H1 (cell line): ENCODE measurements around the gene DCUN1D3. TPM values are rescaled to one million over a fixed set of nuclear protein-coding genes. Genes with fewer than 3 reads are reported as not detected.
"Not testable (repeated sequence)": the region's sequence is repeated elsewhere in the genome, so short reads cannot be mapped to it uniquely, and the experiment has no call there.

Experiments
- CTCF ChIA-PET: fragments of 300-600 bp; sonication (Branson Sonifier 250); formaldehyde crosslinking; loops from one replicate; lab custom pipeline; 2021; ENCODE audit not compliant: partially characterized antibody; lab: Charles Lee
- POLR2A ChIA-PET: fragments of 300-600 bp; sonication (Branson Sonifier 250); formaldehyde crosslinking; loops from one replicate; lab custom pipeline; 2021; ENCODE audit warnings: inconsistent platforms; ENCODE audit not compliant: partially characterized antibody; lab: Charles Lee
- DNase-seq, 2 experiments: peaks; one replicate each; pipeline versions ENCODE4 v3.0.0 to v3.0.0-alpha.2; 2010 to 2022; ENCODE audit warnings: low spot score in 2 of 2, low read depth in 1 of 2, mixed read lengths in 1 of 2
- FAIRE-seq: peaks from 2 replicates; lab custom pipeline; 2011; peaks lifted over from hg19 to GRCh38; lab: Jason Lieb, UNC
- H2AFZ ChIP-seq: 2 replicates; pipeline ENCODE4 v1.8.1; 2012; ENCODE audit warnings: low read length, inconsistent platforms
- H2AK5ac ChIP-seq: 2 replicates; pipeline ENCODE4 v1.6.1; 2013; ENCODE audit warnings: low read depth, low read length
- H2BK120ac ChIP-seq: replicated peaks from 2 replicates; pipeline ENCODE3; 2013; ENCODE audit warnings: low read depth, low read length, inconsistent platforms
- H2BK12ac ChIP-seq: 2 replicates; pipeline ENCODE4 v1.6.1; 2013; ENCODE audit warnings: low read depth, low read length
- H2BK15ac ChIP-seq: 2 replicates; pipeline ENCODE4 v1.6.1; 2013; ENCODE audit warnings: low read length
- H2BK20ac ChIP-seq: 2 replicates; pipeline ENCODE4 v1.6.1; 2013; ENCODE audit warnings: low read length
- H2BK5ac ChIP-seq: 2 replicates; pipeline ENCODE4 v1.6.1; 2013; ENCODE audit warnings: low read depth, low read length
- H3K14ac ChIP-seq: 2 replicates; pipeline ENCODE4 v1.6.1; 2013; ENCODE audit warnings: inconsistent platforms; ENCODE audit not compliant: insufficient read length
- H3K18ac ChIP-seq: 2 replicates; pipeline ENCODE4 v1.6.1; 2013; ENCODE audit warnings: low read length; ENCODE audit errors: extremely low read depth
- H3K23ac ChIP-seq: 2 replicates; pipeline ENCODE4 v1.6.1; 2013; ENCODE audit warnings: inconsistent platforms; ENCODE audit not compliant: insufficient read length
- H3K23me2 ChIP-seq: 2 replicates; pipeline ENCODE4 v1.6.1; 2013; ENCODE audit warnings: low read depth, low read length
- H3K27ac ChIP-seq: 2 replicates; pipeline ENCODE4 v1.6.1; 2011; ENCODE audit warnings: low read depth, low read length, inconsistent platforms
- H3K27me3 ChIP-seq, 4 experiments: replicated peaks in 1 of 4; 1 replicate in 1 of 4; 2 replicates in 3 of 4; pipeline versions ENCODE4 v1.6.1 to v1.8.1; 2011 to 2013; ENCODE audit warnings: low read length in 3 of 4, mild to moderate bottlenecking in 3 of 4, inconsistent platforms in 2 of 4, mixed read lengths in 2 of 4, moderate library complexity in 1 of 4; ENCODE audit not compliant: control insufficient read depth in 3 of 4, insufficient read depth in 3 of 4; ENCODE audit errors: extremely low read depth in 1 of 4
- H3K36me3 ChIP-seq, 4 experiments: 2 replicates each; pipeline versions ENCODE4 v1.6.1 to v1.8.1; 2011 to 2013; ENCODE audit warnings: mild to moderate bottlenecking in 4 of 4, low read length in 3 of 4, moderate library complexity in 2 of 4, control low read depth in 1 of 4, inconsistent platforms in 1 of 4; ENCODE audit not compliant: insufficient read depth in 4 of 4, control insufficient read depth in 2 of 4
- H3K4ac ChIP-seq: replicated peaks from 2 replicates; pipeline ENCODE3; 2013; ENCODE audit warnings: low read length, low read depth, mixed read lengths, inconsistent platforms; ENCODE audit not compliant: insufficient read length
- H3K4me1 ChIP-seq, 4 experiments: replicated peaks in 1 of 4; 1 replicate in 1 of 4; 2 replicates in 3 of 4; pipeline versions ENCODE4 v1.6.1 to v1.8.1; 2011 to 2013; ENCODE audit warnings: low read length in 3 of 4, inconsistent platforms in 2 of 4, mixed read lengths in 1 of 4; ENCODE audit not compliant: insufficient read depth in 4 of 4, control insufficient read depth in 3 of 4
- H3K4me2 ChIP-seq, 2 experiments: 2 replicates each; pipeline versions ENCODE4 v1.6.1 to v1.8.1; 2011 to 2013; ENCODE audit warnings: low read depth in 2 of 2, low read length in 2 of 2, control low read depth in 1 of 2, inconsistent platforms in 1 of 2, mild to moderate bottlenecking in 1 of 2; ENCODE audit not compliant: insufficient read depth in 1 of 2
- H3K4me3 ChIP-seq, 4 experiments: fragments of 200-600, 300-600 bp in 1 of 4; sonication (generic), shearing (Covaris generic), sonication (Bioruptor Twin) in 1 of 4; 2 replicates each; pipeline versions ENCODE4 v1.5.1 to v1.8.1; 2011 to 2016; ENCODE audit warnings: low read length in 4 of 4, low read depth in 3 of 4, control low read depth in 2 of 4, inconsistent platforms in 2 of 4, mild to moderate bottlenecking in 2 of 4, mixed read lengths in 1 of 4, moderate library complexity in 1 of 4; ENCODE audit not compliant: insufficient read depth in 2 of 4; ENCODE audit errors: extremely low read depth in 1 of 4
- H3K56ac ChIP-seq: replicated peaks from 2 replicates; pipeline ENCODE3; 2013; ENCODE audit warnings: low read depth, mild to moderate bottlenecking, mixed read lengths, low read length, inconsistent platforms; ENCODE audit not compliant: insufficient read length
- H3K79me1 ChIP-seq: 2 replicates; pipeline ENCODE4 v1.6.1; 2013; ENCODE audit warnings: low read depth, low read length, control low read depth
- H3K79me2 ChIP-seq, 2 experiments: 2 replicates each; pipeline versions ENCODE4 v1.6.1 to v1.8.1; 2012 to 2013; ENCODE audit warnings: low read length in 2 of 2, mild to moderate bottlenecking in 2 of 2, inconsistent platforms in 1 of 2; ENCODE audit not compliant: insufficient read depth in 2 of 2, control insufficient read depth in 1 of 2
- H3K9ac ChIP-seq, 4 experiments: replicated peaks in 1 of 4; 1 replicate in 1 of 4; 2 replicates in 3 of 4; pipeline versions ENCODE4 v1.6.1 to v1.8.1; 2011 to 2013; ENCODE audit warnings: low read depth in 3 of 4, low read length in 3 of 4, control low read depth in 2 of 4, mild to moderate bottlenecking in 2 of 4, moderate library complexity in 2 of 4, inconsistent platforms in 1 of 4; ENCODE audit errors: extremely low read depth in 1 of 4
- H3K9me3 ChIP-seq, 2 experiments: 2 replicates each; pipeline versions ENCODE4 v1.6.1 to v1.8.1; 2012 to 2013; ENCODE audit warnings: mild to moderate bottlenecking in 2 of 2, moderate library complexity in 2 of 2, control low read depth in 1 of 2, inconsistent platforms in 1 of 2, low read depth in 1 of 2, low read length in 1 of 2, mixed read lengths in 1 of 2; ENCODE audit not compliant: insufficient read depth in 2 of 2
- H4K20me1 ChIP-seq, 2 experiments: replicated peaks in 1 of 2; 2 replicates each; pipeline versions ENCODE3 to v1.8.1; 2011 to 2013; ENCODE audit warnings: inconsistent platforms in 2 of 2, low read length in 2 of 2, mild to moderate bottlenecking in 1 of 2; ENCODE audit not compliant: insufficient read depth in 2 of 2, control insufficient read depth in 1 of 2
- H4K5ac ChIP-seq: 2 replicates; pipeline ENCODE4 v1.6.1; 2013; ENCODE audit warnings: low read length, low read depth, mixed read lengths, inconsistent platforms; ENCODE audit not compliant: insufficient read length
- H4K8ac ChIP-seq: 2 replicates; pipeline ENCODE4 v1.8.0; 2013; ENCODE audit warnings: mild to moderate bottlenecking, moderate library complexity, low read length, inconsistent platforms; ENCODE audit not compliant: insufficient read depth; ENCODE audit errors: extremely low read depth
- H4K91ac ChIP-seq: replicated peaks from 2 replicates; pipeline ENCODE3; 2013; ENCODE audit warnings: low read length, mixed read lengths, inconsistent platforms; ENCODE audit not compliant: insufficient read length
- CBX8 ChIP-seq: fragments of 300-800, 300-1000 bp; sonication (generic); IDR thresholded peaks from 2 replicates; pipeline ENCODE4 v1.7.1; 2016; ENCODE audit warnings: low read depth, low read length, borderline replicate concordance
- SAP30 ChIP-seq: fragments of 300-600 bp; sonication (generic); IDR thresholded peaks from 2 replicates; pipeline ENCODE4 v1.7.1; 2012; ENCODE audit warnings: low read length, moderate library complexity, mild to moderate bottlenecking, inconsistent platforms; ENCODE audit not compliant: insufficient read depth, insufficient replicate concordance
- WGBS, 2 experiments: shearing (Covaris generic) in 1 of 2; methylation state at CpG; one replicate each; pipeline versions ENCODE4 v1.1.6 to v1.1.7; 2013 to 2015; ENCODE audit warnings: low lambda C conversion rate in 2 of 2, mixed read lengths in 2 of 2, inconsistent platforms in 1 of 2, low coverage in 1 of 2, missing lambda C conversion rate in 1 of 2; ENCODE audit not compliant: insufficient replicate concordance in 2 of 2, insufficient coverage in 1 of 2, insufficient read length in 1 of 2; ENCODE audit errors: extremely low coverage in 1 of 2, missing lambda C conversion rate in 1 of 2; 5-methylcytosine and 5-hydroxymethylcytosine counted together
- polyA plus RNA-seq, 7 experiments: library from polyadenylated mRNA; depleted of rRNA in 3 of 7; stranded (reverse) in 5 of 7; unstranded in 2 of 7; fragments of >200 nt in 5 of 7; fragments of 200-250 nt in 2 of 7; gene quantifications; 1 replicate in 5 of 7; 2 replicates in 1 of 7; 4 replicates in 1 of 7; pipeline versions ENCODE4 v1.2.1 to v1.2.3, GENCODE V29; 2011 to 2013; ENCODE audit warnings: missing spikeins in 2 of 7, mixed read lengths in 2 of 7
- total RNA-seq: library from RNA; stranded (reverse); fragmentation: NEBNext Ultra II Directional; extraction: Animal tissue kit (Norgen Biotek cat#: 25700); gene quantifications from 2 replicates; pipeline ENCODE4 v1.2.1, GENCODE V29; 2021
- TF ChIP-seq, protein P1 (sequence below): IDR thresholded peaks from 2 replicates; pipeline ENCODE4 v1.6.1; 2012; ENCODE audit warnings: inconsistent platforms

DCUN1D3 gene
- total and polyA plus RNA-seq, 2 of the 8 experiments (the other 6 are each of a cell fraction or from before 2014, with no cell fraction given) = 3.5 to 18.2 TPM

GRCh38 chr16:20946015-20946629, 46.0 kb upstream of the DCUN1D3 start (continued):
- no peak for TF ChIP-seq CBX8
- TF ChIP-seq, protein P1, sequence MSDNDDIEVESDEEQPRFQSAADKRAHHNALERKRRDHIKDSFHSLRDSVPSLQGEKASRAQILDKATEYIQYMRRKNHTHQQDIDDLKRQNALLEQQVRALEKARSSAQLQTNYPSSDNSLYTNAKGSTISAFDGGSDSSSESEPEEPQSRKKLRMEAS = no peak
- TF ChIP-seq SAP30 = no peak

DNA sequence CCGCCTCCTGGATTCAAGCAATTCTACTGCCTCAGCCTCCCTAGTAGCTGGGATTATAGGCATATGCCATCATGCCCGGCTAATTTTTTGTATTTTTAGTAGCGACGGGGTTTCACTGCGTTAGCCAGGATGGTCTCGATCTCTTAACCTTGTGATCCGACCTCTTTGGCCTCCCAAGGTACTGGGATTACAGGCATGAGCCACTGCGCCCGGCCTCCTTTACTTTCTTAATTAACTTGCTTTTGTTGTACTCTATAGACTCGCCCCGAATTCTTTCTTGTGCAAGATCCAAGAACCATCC, 45.4 kb upstream of the DCUN1D3 start:
- H3K4me2 ChIP-seq, DNase-seq, H3K79me2 ChIP-seq, H2AFZ ChIP-seq, H2BK5ac ChIP-seq, H3K36me3 ChIP-seq, H3K27ac ChIP-seq, H4K8ac ChIP-seq, H4K91ac ChIP-seq, POLR2A ChIA-PET, H3K14ac ChIP-seq, H3K4me1 ChIP-seq, H3K27me3 ChIP-seq, H2BK20ac ChIP-seq, H3K56ac ChIP-seq, H3K9ac ChIP-seq, CTCF ChIA-PET, FAIRE-seq, H2BK12ac ChIP-seq, H2BK120ac ChIP-seq, H3K23me2 ChIP-seq, H4K5ac ChIP-seq, H3K23ac ChIP-seq, H2AK5ac ChIP-seq, H3K18ac ChIP-seq, H3K4ac ChIP-seq, H3K79me1 ChIP-seq, H3K9me3 ChIP-seq, H4K20me1 ChIP-seq, H2BK15ac ChIP-seq, H3K4me3 ChIP-seq: not testable (repeated sequence)
- 90% methylated on average over 11 of the region's 11 CpGs; no CpG with 5 or more reads in 1 of the 2 experiments for WGBS, 2 experiments
